Keratinocyte (primary cell): ENCODE measurements around the gene DPH5. TPM values are rescaled to one million over a fixed set of nuclear protein-coding genes. Genes with fewer than 3 reads are reported as not detected.

Experiments
- DNase-seq: peaks from one replicate; pipeline ENCODE4 v3.0.0-alpha.2; 2011; ENCODE audit warnings: low read depth, missing footprints, low spot score
- FAIRE-seq: peaks from 2 replicates; lab custom pipeline; 2011; peaks lifted over from hg19 to GRCh38; lab: Jason Lieb, UNC
- H2AFZ ChIP-seq: 2 replicates; pipeline ENCODE4 v1.6.0; 2012; ENCODE audit warnings: low read length, control low read depth, inconsistent platforms; ENCODE audit not compliant: control insufficient read depth
- H3K27ac ChIP-seq: 2 replicates; pipeline ENCODE4 v1.5.1; 2011; ENCODE audit warnings: low read length; ENCODE audit not compliant: control insufficient read depth, insufficient read depth
- H3K27me3 ChIP-seq: 3 replicates; pipeline ENCODE4 v1.6.0; 2011; ENCODE audit warnings: low read length; ENCODE audit not compliant: control insufficient read depth, insufficient read depth; ENCODE audit errors: extremely low read depth
- H3K36me3 ChIP-seq, 2 experiments: 2 replicates in 1 of 2; 3 replicates in 1 of 2; pipeline ENCODE4 v1.5.1; 2011; ENCODE audit warnings: low read length in 2 of 2, mild to moderate bottlenecking in 1 of 2; ENCODE audit not compliant: control insufficient read depth in 2 of 2, insufficient read depth in 2 of 2; ENCODE audit errors: extremely low read depth in 1 of 2
- H3K4me1 ChIP-seq: 3 replicates; pipeline ENCODE4 v1.5.1; 2011; ENCODE audit warnings: low read length; ENCODE audit not compliant: control insufficient read depth, insufficient read depth; ENCODE audit errors: extremely low read depth
- H3K4me2 ChIP-seq: 3 replicates; pipeline ENCODE4 v1.6.0; 2011; ENCODE audit warnings: low read depth, low read length; ENCODE audit not compliant: control insufficient read depth, insufficient read depth; ENCODE audit errors: extremely low read depth
- H3K4me3 ChIP-seq, 3 experiments: fragments of 200-600 bp in 1 of 3; sonication (generic) in 1 of 3; 2 replicates in 2 of 3; 3 replicates in 1 of 3; pipeline ENCODE4 v1.5.1; 2011 to 2016; ENCODE audit warnings: low read length in 3 of 3, mild to moderate bottlenecking in 3 of 3, control low read depth in 2 of 3, inconsistent platforms in 1 of 3, low read depth in 1 of 3, mixed read lengths in 1 of 3, mixed run types in 1 of 3, moderate library complexity in 1 of 3; ENCODE audit not compliant: control insufficient read depth in 2 of 3, insufficient read depth in 2 of 3; ENCODE audit errors: extremely low read depth in 1 of 3
- H3K79me2 ChIP-seq: 2 replicates; pipeline ENCODE4 v1.6.0; 2012; ENCODE audit warnings: low read length; ENCODE audit not compliant: control insufficient read depth, insufficient read depth
- H3K9ac ChIP-seq: 3 replicates; pipeline ENCODE4 v1.6.0; 2011; ENCODE audit warnings: low read length; ENCODE audit not compliant: control insufficient read depth, insufficient read depth; ENCODE audit errors: extremely low read depth
- H3K9me1 ChIP-seq: 3 replicates; pipeline ENCODE4 v1.6.0; 2011; ENCODE audit warnings: low read length; ENCODE audit not compliant: control insufficient read depth, insufficient read depth; ENCODE audit errors: extremely low read depth
- H3K9me3 ChIP-seq: 2 replicates; pipeline ENCODE4 v1.5.1; 2012; ENCODE audit warnings: low read depth, low read length; ENCODE audit not compliant: control insufficient read depth
- H4K20me1 ChIP-seq: 3 replicates; pipeline ENCODE4 v1.6.0; 2011; ENCODE audit warnings: low read length; ENCODE audit not compliant: control insufficient read depth, insufficient read depth; ENCODE audit errors: extremely low read depth
- CTCF ChIP-seq, 3 experiments: IDR thresholded peaks in 1 of 3; conservative IDR thresholded peaks in 1 of 3; optimal IDR thresholded peaks in 1 of 3; 2 replicates in 2 of 3; 3 replicates in 1 of 3; pipeline versions ENCODE3 to v1.5.1; 2011; ENCODE audit warnings: low read length in 3 of 3, mild to moderate bottlenecking in 3 of 3, moderate library complexity in 2 of 3, control low read depth in 1 of 3, inconsistent platforms in 1 of 3; ENCODE audit not compliant: insufficient read depth in 2 of 3; ENCODE audit errors: extremely low read depth in 1 of 3
- EZH2 ChIP-seq: IDR thresholded peaks from one replicate; pipeline ENCODE4 v1.6.1; 2012; ENCODE audit warnings: inconsistent platforms, mild to moderate bottlenecking, low read length, moderate library complexity
- dilution Hi-C: fragments of 300-500 bp; cut with MboI; formaldehyde crosslinking; loops from one replicate; pipeline ENCODE4 v1.7.0; 2020; ENCODE audit warnings: low sequenced_read_pairs; ENCODE audit not compliant: extremely low pct_ligation_motif_present
- polyA plus RNA-seq, 5 experiments: library from polyadenylated mRNA; depleted of rRNA in 3 of 5; stranded (reverse) in 3 of 5; stranded (forward) in 1 of 5; unstranded in 1 of 5; fragments of >200 nt; gene quantifications; 1 replicate in 1 of 5; 2 replicates in 3 of 5; 3 replicates in 1 of 5; pipeline versions ENCODE4 v1.2.1 to v1.2.3, GENCODE V29; 2011 to 2012; ENCODE audit warnings: missing spikeins in 2 of 5, low read depth in 1 of 5, low replicate concordance in 1 of 5

Gene DPH5
- polyA plus RNA-seq, 1 donor (not counting 4 experiments of a cell fraction or from before 2014, with no cell fraction given) = 98.0 TPM

DNA sequence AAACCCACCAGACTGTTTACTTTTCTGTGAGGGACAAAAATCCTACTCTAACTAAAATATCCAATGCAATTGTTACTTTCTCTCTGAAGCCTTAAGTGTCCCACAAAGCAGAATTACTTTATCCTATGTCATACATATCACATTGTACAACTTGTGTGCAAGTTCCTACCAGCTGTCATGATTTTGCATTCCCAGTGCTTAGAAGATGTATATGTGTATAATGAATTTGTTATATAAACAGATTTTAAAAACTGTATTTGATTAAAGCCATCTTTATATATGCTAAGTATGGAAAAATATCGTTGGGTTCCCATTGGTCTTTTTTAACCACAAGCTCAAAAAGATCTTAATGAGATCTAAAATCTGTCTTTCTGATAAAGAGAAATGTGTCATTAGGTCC, 57.0 kb downstream of the DPH5 start:
- H2AFZ ChIP-seq = no peak overlapping the region
- FAIRE-seq = no peak
- H3K27me3 ChIP-seq = no peaks in the 10 kb centered on the region
- no peak overlapping the region for H3K4me2 ChIP-seq
- H3K79me2 ChIP-seq = no peaks in the 10 kb centered on the region
- no peaks in the 10 kb centered on the region for H3K4me1 ChIP-seq
- TF ChIP-seq CTCF (optimal IDR thresholded peaks at IDR 0.05 in 1 of 3, IDR thresholded peaks at IDR 0.05 in 1 of 3, conservative IDR thresholded peaks at IDR 0.05 in 1 of 3; ENCODE audit: extremely low read depth in 1 of 3, insufficient read depth in 2 of 3, low read length in 3 of 3) = no peak
- TF ChIP-seq EZH2 = no peak
- H3K36me3 ChIP-seq = peaks cover 6 to 9% of the 10 kb centered on the region in 2 experiments
- no peak overlapping the region for H3K9ac ChIP-seq
- dilution Hi-C loops = no loop called here
- no peak for DNase-seq
- H3K4me3 ChIP-seq = no peak overlapping the region
- no peaks in the 10 kb centered on the region for H4K20me1 ChIP-seq
- no peaks in the 10 kb centered on the region for H3K9me1 ChIP-seq
- no peaks in the 10 kb centered on the region for H3K9me3 ChIP-seq
- no peak overlapping the region for H3K27ac ChIP-seq

- H3K4me3 ChIP-seq = no peak overlapping the region
- no peaks in the 10 kb centered on the region for H3K9me3 ChIP-seq
- no peaks in the 10 kb centered on the region for H3K27me3 ChIP-seq
- no peak overlapping the region for H3K27ac ChIP-seq
- peaks cover 0 to 5% of the 10 kb centered on the region in 2 experiments for H3K36me3 ChIP-seq
- TF ChIP-seq EZH2 = no peak
- no peak for TF ChIP-seq CTCF (optimal IDR thresholded peaks at IDR 0.05 in 1 of 3, IDR thresholded peaks at IDR 0.05 in 1 of 3, conservative IDR thresholded peaks at IDR 0.05 in 1 of 3; ENCODE audit: extremely low read depth in 1 of 3, insufficient read depth in 2 of 3, low read length in 3 of 3)
- H3K9ac ChIP-seq = no peak overlapping the region
- H3K4me2 ChIP-seq = no peak overlapping the region
- H3K79me2 ChIP-seq = no peaks in the 10 kb centered on the region
- no peak for FAIRE-seq
- H3K9me1 ChIP-seq = no peaks in the 10 kb centered on the region
- H2AFZ ChIP-seq = no peak overlapping the region
- H3K4me1 ChIP-seq = peaks cover 6% of the 10 kb centered on the region
- dilution Hi-C loops = no loop called here
- no peaks in the 10 kb centered on the region for H4K20me1 ChIP-seq
- no peak for DNase-seq
These were observed 65.5 kb downstream of the DPH5 start for GRCh38 chr1:100960098-100960497.
